A549 (cell line): ENCODE data around the gene FSD1. TPM values are rescaled to one million over a fixed set of nuclear protein-coding genes. Genes with fewer than 3 reads are reported as not detected.

Experiments
- ATAC-seq, 2 experiments: fragments of 200-7000 bp in 1 of 2; fragments of >200 bp in 1 of 2; cut with Nextera tagmentation in 1 of 2; cut with Tn5 transposase in 1 of 2; 3 replicates each; pipeline versions ENCODE4 v1.8.0 to v1.9.1; 2018 to 2020; ENCODE audit warnings: mild to moderate bottlenecking in 1 of 2, moderate library complexity in 1 of 2
- CTCF ChIA-PET: fragments of 300-600 bp; sonication (Branson Sonifier 250); formaldehyde crosslinking; extraction: SDS; loops from one replicate; lab custom pipeline; 2021; ENCODE audit warnings: antibody characterized with exemption, inconsistent platforms; lab: Yijun Ruan, JAX
- POLR2A ChIA-PET: fragments of 350-600 bp; formaldehyde crosslinking; extraction: SDS; loops from one replicate; lab custom pipeline; 2021; ENCODE audit warnings: antibody characterized with exemption, inconsistent platforms; lab: Yijun Ruan, JAX
- DNase-seq, 2 experiments: peaks; one replicate each; pipeline versions ENCODE4 v3.0.0 to v3.0.0-alpha.2; 2011 to 2016; ENCODE audit warnings: low read depth in 1 of 2, low spot score in 1 of 2
- FAIRE-seq: peaks from 2 replicates; lab custom pipeline; 2011; peaks lifted over from hg19 to GRCh38; lab: Jason Lieb, UNC
- H3K27ac ChIP-seq, 2 experiments: fragments of >200 bp; sonication (Bioruptor Twin); formaldehyde crosslinking; 3 replicates each; pipeline ENCODE4 v1.5.1; 2016 to 2017
- H3K4me1 ChIP-seq: fragments of >200 bp; sonication (Bioruptor Twin); formaldehyde crosslinking; 3 replicates; pipeline ENCODE4 v1.6.1; 2016
- H3K4me2 ChIP-seq: fragments of >200 bp; sonication (Bioruptor Twin); formaldehyde crosslinking; 3 replicates; pipeline ENCODE4 v1.6.1; 2016
- H3K4me3 ChIP-seq: fragments of >200 bp; sonication (Bioruptor Twin); formaldehyde crosslinking; 3 replicates; pipeline ENCODE4 v1.5.1; 2016
- H3K9me3 ChIP-seq: fragments of >200 bp; sonication (Bioruptor Twin); formaldehyde crosslinking; 3 replicates; pipeline ENCODE4 v1.6.1; 2016
- BHLHE40 ChIP-seq: IDR thresholded peaks from 2 replicates; pipeline ENCODE4 v1.6.1; 2012; ENCODE audit warnings: low read depth, low read length, inconsistent platforms
- CHD4 ChIP-seq: fragments of 200-600 bp; sonication (generic); IDR thresholded peaks from 2 replicates; pipeline ENCODE4 v1.6.1; 2016; ENCODE audit warnings: antibody characterized with exemption, mild to moderate bottlenecking, borderline replicate concordance
- EHF ChIP-seq: fragments of 250-450 bp; sonication (Bioruptor Pico); IDR thresholded peaks from 2 replicates; pipeline ENCODE4 v1.5.0; 2020; ENCODE audit warnings: mild to moderate bottlenecking
- EHMT2 ChIP-seq: fragments of 200-600 bp; sonication (generic); IDR thresholded peaks from 2 replicates; pipeline ENCODE4 v1.6.1; 2016; ENCODE audit warnings: antibody characterized with exemption, low read depth, mild to moderate bottlenecking, moderate library complexity
- EP300 ChIP-seq, 2 experiments: fragments of >200 bp; sonication (Bioruptor Twin); formaldehyde crosslinking; IDR thresholded peaks; 2 replicates in 1 of 2; 3 replicates in 1 of 2; pipeline ENCODE4 v1.6.1; 2016 to 2017
- FOSB ChIP-seq: fragments of 250-450 bp; sonication (Bioruptor Pico); IDR thresholded peaks from 2 replicates; pipeline ENCODE4 v1.5.0; 2020; ENCODE audit warnings: mild to moderate bottlenecking, moderate library complexity
- HOXA7 ChIP-seq: fragments of 250-450 bp; sonication (Bioruptor Pico); IDR thresholded peaks from 2 replicates; pipeline ENCODE4 v1.5.0; 2020; ENCODE audit warnings: mild to moderate bottlenecking, moderate library complexity
- KDM1A ChIP-seq: fragments of 200-600 bp; sonication (generic); IDR thresholded peaks from 2 replicates; pipeline ENCODE4 v1.6.1; 2016; ENCODE audit warnings: low read depth, mild to moderate bottlenecking
- MAFK ChIP-seq: fragments of 450-650 bp; IDR thresholded peaks from 2 replicates; pipeline ENCODE4 v1.6.1; 2014; ENCODE audit not compliant: partially characterized antibody
- NFE2L2 ChIP-seq: fragments of 150-350 bp; conservative IDR thresholded peaks from 2 replicates; pipeline ENCODE4 v1.6.1; 2014; ENCODE audit warnings: low read length
- NPAS2 ChIP-seq: fragments of 250-450 bp; sonication (Bioruptor Pico); IDR thresholded peaks from 2 replicates; pipeline ENCODE4 v1.8.0; 2022; ENCODE audit warnings: mild to moderate bottlenecking, moderate library complexity, borderline replicate concordance
- POLR2A ChIP-seq: IDR thresholded peaks from 2 replicates; pipeline ENCODE4 v1.6.1; 2012; ENCODE audit warnings: mild to moderate bottlenecking, low read length
- RAD21 ChIP-seq, 2 experiments: fragments of >200 bp in 1 of 2; sonication (Bioruptor Twin) in 1 of 2; formaldehyde crosslinking in 1 of 2; IDR thresholded peaks in 1 of 2; conservative IDR thresholded peaks in 1 of 2; 2 replicates in 1 of 2; 3 replicates in 1 of 2; pipeline ENCODE4 v1.6.1; 2012 to 2018; ENCODE audit warnings: inconsistent platforms in 1 of 2
- RCOR1 ChIP-seq: fragments of 150-350 bp; IDR thresholded peaks from 2 replicates; pipeline ENCODE4 v1.6.1; 2014; ENCODE audit warnings: antibody characterized with exemption, low read length, low read depth
- RFX5 ChIP-seq: fragments of 450-650 bp; IDR thresholded peaks from 2 replicates; pipeline ENCODE4 v1.7.1; 2014; ENCODE audit warnings: antibody characterized with exemption, mild to moderate bottlenecking, moderate library complexity
- RNF2 ChIP-seq: fragments of 200-600 bp; sonication (generic); IDR thresholded peaks from 2 replicates; pipeline ENCODE4 v1.6.1; 2016; ENCODE audit warnings: low read depth, mild to moderate bottlenecking, antibody characterized with exemption, moderate library complexity, borderline replicate concordance
- SMC3 ChIP-seq: fragments of >200 bp; sonication (Bioruptor Twin); formaldehyde crosslinking; IDR thresholded peaks from 3 replicates; pipeline ENCODE4 v1.6.1; 2018; ENCODE audit warnings: inconsistent platforms
- SREBF2 ChIP-seq: fragments of 450-650 bp; IDR thresholded peaks from 2 replicates; pipeline ENCODE4 v1.6.1; 2014; ENCODE audit warnings: mild to moderate bottlenecking, moderate library complexity
- TP53 ChIP-seq: fragments of 250-450 bp; sonication (Bioruptor Pico); IDR thresholded peaks from 2 replicates; pipeline ENCODE4 v1.5.0; 2021; ENCODE audit warnings: mild to moderate bottlenecking, moderate library complexity
- WGBS: methylation state at CpG from one replicate; pipeline ENCODE4 v1.1.6; 2017; ENCODE audit errors: missing lambda C conversion rate; 5-methylcytosine and 5-hydroxymethylcytosine counted together
- polyA plus RNA-seq, 4 experiments: library from polyadenylated mRNA; depleted of rRNA in 3 of 4; stranded (reverse); fragments of >200 nt; fragmentation: RNase III in 1 of 4; extraction: RNeasy Plus Mini Kit Qiagen cat#74134 plus additional on column Dnase treatment in 1 of 4; gene quantifications; 2 replicates in 3 of 4; 3 replicates in 1 of 4; pipeline ENCODE4 v1.2.3, GENCODE V29; 2011 to 2017
- TF ChIP-seq, protein P1 (sequence below): IDR thresholded peaks from 2 replicates; pipeline ENCODE4 v1.6.1; 2012
- TF ChIP-seq, protein P2 (sequence below): fragments of 250-450 bp; sonication (Bioruptor Pico); IDR thresholded peaks from 2 replicates; pipeline ENCODE4 v1.5.0; 2021; ENCODE audit warnings: mild to moderate bottlenecking, moderate library complexity, borderline replicate concordance
- TF ChIP-seq, protein P3 (sequence below): fragments of >200 bp; sonication (Bioruptor Twin); formaldehyde crosslinking; IDR thresholded peaks from 3 replicates; pipeline ENCODE4 v1.6.1; 2016
- TF ChIP-seq, protein P4 (sequence below): fragments of >200 bp; sonication (Bioruptor Twin); formaldehyde crosslinking; IDR thresholded peaks from 3 replicates; pipeline ENCODE4 v1.5.1; 2016
- TF ChIP-seq, protein P5 (sequence below): IDR thresholded peaks from 2 replicates; pipeline ENCODE4 v1.6.1; 2012
- TF ChIP-seq, protein P6 (sequence below): fragments of 150-350 bp; IDR thresholded peaks from 2 replicates; pipeline ENCODE4 v1.6.1; 2014; ENCODE audit warnings: low read depth, mild to moderate bottlenecking, low read length

FSD1 gene
- polyA plus RNA-seq, 2 of the 4 experiments (the other 2 are of a cell fraction), result 3.5 to 13.2 TPM

DNA sequence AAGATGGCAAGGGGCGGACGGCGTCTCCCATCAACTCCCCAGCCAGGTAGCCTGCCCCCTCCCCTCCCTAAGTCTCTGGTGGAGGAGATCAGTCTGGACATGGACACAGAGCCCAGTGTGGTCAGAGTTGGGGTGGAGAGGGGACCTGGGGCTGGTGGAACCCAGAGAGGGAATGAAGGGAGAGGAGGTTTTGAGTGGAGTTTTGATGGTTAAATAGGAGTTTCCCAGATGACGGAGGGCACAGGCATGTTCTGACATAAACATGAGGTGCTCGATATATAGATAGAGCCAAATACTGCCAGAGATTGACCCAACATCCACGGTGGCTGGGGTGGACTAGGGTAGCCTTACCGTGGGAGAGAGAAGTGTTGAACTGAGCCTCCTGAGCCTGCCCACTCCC lies 14.1 kb downstream of the FSD1 start:
- DNase-seq (no peak), FAIRE-seq (no peak), ATAC-seq (no peak)
- Histone ChIP-seq H3K4me1 (no peaks in the 10 kb centered on the region), H3K27ac (no peak overlapping the region), H3K4me2 (no peak overlapping the region), H3K9me3 (no peaks in the 10 kb centered on the region; the same call in 2 of the 3 replicates), H3K4me3 (no peak overlapping the region)
- 71% methylated on average over 7 of the region's 7 CpGs for WGBS
- CTCF ChIA-PET, result no interaction called here
- POLR2A ChIA-PET, result no interaction called here
- TF ChIP-seq, protein P1, sequence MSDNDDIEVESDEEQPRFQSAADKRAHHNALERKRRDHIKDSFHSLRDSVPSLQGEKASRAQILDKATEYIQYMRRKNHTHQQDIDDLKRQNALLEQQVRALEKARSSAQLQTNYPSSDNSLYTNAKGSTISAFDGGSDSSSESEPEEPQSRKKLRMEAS, result no peak
- TF ChIP-seq, protein P2, sequence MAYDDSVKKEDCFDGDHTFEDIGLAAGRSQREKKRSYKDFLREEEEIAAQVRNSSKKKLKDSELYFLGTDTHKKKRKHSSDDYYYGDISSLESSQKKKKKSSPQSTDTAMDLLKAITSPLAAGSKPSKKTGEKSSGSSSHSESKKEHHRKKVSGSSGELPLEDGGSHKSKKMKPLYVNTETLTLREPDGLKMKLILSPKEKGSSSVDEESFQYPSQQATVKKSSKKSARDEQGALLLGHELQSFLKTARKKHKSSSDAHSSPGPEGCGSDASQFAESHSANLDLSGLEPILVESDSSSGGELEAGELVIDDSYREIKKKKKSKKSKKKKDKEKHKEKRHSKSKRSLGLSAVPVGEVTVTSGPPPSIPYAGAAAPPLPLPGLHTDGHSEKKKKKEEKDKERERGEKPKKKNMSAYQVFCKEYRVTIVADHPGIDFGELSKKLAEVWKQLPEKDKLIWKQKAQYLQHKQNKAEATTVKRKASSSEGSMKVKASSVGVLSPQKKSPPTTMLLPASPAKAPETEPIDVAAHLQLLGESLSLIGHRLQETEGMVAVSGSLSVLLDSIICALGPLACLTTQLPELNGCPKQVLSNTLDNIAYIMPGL (CRISPR knock-in tag), result no peak
- TF ChIP-seq, protein P3, sequence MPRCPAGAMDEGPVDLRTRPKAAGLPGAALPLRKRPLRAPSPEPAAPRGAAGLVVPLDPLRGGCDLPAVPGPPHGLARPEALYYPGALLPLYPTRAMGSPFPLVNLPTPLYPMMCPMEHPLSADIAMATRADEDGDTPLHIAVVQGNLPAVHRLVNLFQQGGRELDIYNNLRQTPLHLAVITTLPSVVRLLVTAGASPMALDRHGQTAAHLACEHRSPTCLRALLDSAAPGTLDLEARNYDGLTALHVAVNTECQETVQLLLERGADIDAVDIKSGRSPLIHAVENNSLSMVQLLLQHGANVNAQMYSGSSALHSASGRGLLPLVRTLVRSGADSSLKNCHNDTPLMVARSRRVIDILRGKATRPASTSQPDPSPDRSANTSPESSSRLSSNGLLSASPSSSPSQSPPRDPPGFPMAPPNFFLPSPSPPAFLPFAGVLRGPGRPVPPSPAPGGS, result no peak
- TF ChIP-seq FOSB (CRISPR knock-in tag), result no peak
- no peak for TF ChIP-seq HOXA7 (CRISPR knock-in tag)
- no peak for TF ChIP-seq RAD21 (conservative IDR thresholded peaks at IDR 0.05 in 1 of 2, IDR thresholded peaks at IDR 0.05 in 1 of 2)
- TF ChIP-seq NPAS2, result no peak
- TF ChIP-seq SMC3, result no peak
- no peak for TF ChIP-seq EHF (CRISPR knock-in tag)
- TF ChIP-seq KDM1A, result no peak
- no peak for TF ChIP-seq TP53 (CRISPR knock-in tag)
- TF ChIP-seq RCOR1, result no peak
- TF ChIP-seq, protein P4, sequence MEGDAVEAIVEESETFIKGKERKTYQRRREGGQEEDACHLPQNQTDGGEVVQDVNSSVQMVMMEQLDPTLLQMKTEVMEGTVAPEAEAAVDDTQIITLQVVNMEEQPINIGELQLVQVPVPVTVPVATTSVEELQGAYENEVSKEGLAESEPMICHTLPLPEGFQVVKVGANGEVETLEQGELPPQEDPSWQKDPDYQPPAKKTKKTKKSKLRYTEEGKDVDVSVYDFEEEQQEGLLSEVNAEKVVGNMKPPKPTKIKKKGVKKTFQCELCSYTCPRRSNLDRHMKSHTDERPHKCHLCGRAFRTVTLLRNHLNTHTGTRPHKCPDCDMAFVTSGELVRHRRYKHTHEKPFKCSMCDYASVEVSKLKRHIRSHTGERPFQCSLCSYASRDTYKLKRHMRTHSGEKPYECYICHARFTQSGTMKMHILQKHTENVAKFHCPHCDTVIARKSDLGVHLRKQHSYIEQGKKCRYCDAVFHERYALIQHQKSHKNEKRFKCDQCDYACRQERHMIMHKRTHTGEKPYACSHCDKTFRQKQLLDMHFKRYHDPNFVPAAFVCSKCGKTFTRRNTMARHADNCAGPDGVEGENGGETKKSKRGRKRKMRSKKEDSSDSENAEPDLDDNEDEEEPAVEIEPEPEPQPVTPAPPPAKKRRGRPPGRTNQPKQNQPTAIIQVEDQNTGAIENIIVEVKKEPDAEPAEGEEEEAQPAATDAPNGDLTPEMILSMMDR, result no peak

DNA sequence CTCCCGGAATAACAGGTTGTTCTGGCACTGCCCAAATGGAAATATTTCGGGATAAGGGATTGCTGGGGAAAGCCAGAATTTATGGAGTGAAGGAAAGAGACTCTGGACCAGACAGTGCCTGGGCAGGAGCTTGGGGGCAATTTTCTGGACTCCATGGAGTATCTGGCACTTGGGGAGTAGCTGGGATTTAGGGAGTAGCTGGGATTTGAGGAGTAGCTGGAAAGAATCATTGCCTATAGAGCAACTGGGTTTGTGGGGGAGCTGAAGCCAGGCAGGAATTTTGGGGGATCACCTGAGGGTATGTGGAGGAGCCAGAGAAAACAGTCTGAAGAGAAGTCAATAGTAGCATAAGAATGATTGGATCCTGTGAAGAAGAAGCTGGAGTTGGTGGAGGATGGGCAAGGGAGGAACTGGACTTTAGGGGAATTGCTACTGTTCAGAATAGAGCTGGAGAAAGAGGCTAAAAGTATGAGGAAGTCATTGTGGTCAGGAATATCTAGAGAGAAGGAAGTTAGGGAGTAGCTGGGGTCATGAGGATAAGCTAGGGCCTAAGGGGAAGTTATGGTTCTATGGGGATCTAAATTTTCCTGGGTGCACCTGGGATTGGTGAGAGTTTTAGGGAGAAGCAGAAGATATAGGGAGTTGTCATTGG lies 14.8 kb downstream of the FSD1 start:
- ATAC-seq (no peak), FAIRE-seq (no peak), DNase-seq (no peak)
- Histone ChIP-seq H3K9me3 (no peaks in the 10 kb centered on the region; the same call in 2 of the 3 replicates), H3K4me2 (no peak overlapping the region), H3K4me1 (no peaks in the 10 kb centered on the region), H3K27ac (no peak overlapping the region), H3K4me3 (no peak overlapping the region)
- WGBS, result 96% methylated on average over 2 of the region's 2 CpGs
- CTCF ChIA-PET, result no interaction called here
- POLR2A ChIA-PET, result no interaction called here
- TF ChIP-seq EP300 (IDR thresholded peaks at IDR 0.05) (no peak), SREBF2 (no peak), EHMT2 (no peak), NFE2L2 (no peak), BHLHE40 (no peak), MAFK (no peak), CHD4 (no peak), RNF2 (no peak), SMC3 (no peak), RFX5 (no peak), POLR2A (no peak)
- TF ChIP-seq, protein P5, sequence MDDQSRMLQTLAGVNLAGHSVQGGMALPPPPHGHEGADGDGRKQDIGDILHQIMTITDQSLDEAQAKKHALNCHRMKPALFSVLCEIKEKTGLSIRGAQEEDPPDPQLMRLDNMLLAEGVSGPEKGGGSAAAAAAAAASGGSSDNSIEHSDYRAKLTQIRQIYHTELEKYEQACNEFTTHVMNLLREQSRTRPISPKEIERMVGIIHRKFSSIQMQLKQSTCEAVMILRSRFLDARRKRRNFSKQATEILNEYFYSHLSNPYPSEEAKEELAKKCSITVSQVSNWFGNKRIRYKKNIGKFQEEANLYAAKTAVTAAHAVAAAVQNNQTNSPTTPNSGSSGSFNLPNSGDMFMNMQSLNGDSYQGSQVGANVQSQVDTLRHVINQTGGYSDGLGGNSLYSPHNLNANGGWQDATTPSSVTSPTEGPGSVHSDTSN, result no peak
- TF ChIP-seq, protein P2 (CRISPR knock-in tag), result no peak
- TF ChIP-seq, protein P6, sequence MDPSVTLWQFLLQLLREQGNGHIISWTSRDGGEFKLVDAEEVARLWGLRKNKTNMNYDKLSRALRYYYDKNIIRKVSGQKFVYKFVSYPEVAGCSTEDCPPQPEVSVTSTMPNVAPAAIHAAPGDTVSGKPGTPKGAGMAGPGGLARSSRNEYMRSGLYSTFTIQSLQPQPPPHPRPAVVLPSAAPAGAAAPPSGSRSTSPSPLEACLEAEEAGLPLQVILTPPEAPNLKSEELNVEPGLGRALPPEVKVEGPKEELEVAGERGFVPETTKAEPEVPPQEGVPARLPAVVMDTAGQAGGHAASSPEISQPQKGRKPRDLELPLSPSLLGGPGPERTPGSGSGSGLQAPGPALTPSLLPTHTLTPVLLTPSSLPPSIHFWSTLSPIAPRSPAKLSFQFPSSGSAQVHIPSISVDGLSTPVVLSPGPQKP, result no peak
- TF ChIP-seq, protein P3, result no peak
